Spleen (tissue), 11 donors: ENCODE measurements around the gene GNG4. TPM values are rescaled to one million over a fixed set of nuclear protein-coding genes. Genes with fewer than 3 reads are reported as not detected.

ENCODE experiments used
- DNase-seq: peaks from one replicate; pipeline ENCODE4 v3.0.0-alpha.2; 2020
- H3K27ac ChIP-seq, 8 donors: fragments of 200-600 bp; sonication (generic) in 7 of 8; 1 replicate in 4 of 8; 2 replicates in 4 of 8; pipeline versions ENCODE4 v1.5.0 to v1.8.0; 2016 to 2021; ENCODE audit warnings: inconsistent platforms in 4 of 8, mild to moderate bottlenecking in 4 of 8, moderate library complexity in 1 of 8
- H3K27me3 ChIP-seq, 7 donors: fragments of 200-600 bp; sonication (generic) in 6 of 7; replicated peaks in 1 of 7; 1 replicate in 4 of 7; 2 replicates in 3 of 7; pipeline versions ENCODE4 v1.5.0 to v1.8.0; 2016 to 2021; ENCODE audit warnings: inconsistent platforms in 3 of 7, mild to moderate bottlenecking in 1 of 7
- H3K36me3 ChIP-seq, 6 donors: fragments of 200-600 bp; sonication (generic) in 5 of 6; 1 replicate in 4 of 6; 2 replicates in 2 of 6; pipeline versions ENCODE4 v1.5.0 to v1.8.0; 2016 to 2021; ENCODE audit warnings: inconsistent platforms in 2 of 6
- H3K4me1 ChIP-seq, 6 donors: fragments of 200-600 bp; sonication (generic) in 5 of 6; 1 replicate in 3 of 6; 2 replicates in 3 of 6; pipeline versions ENCODE4 v1.5.0 to v1.8.0; 2016 to 2021; ENCODE audit warnings: inconsistent platforms in 3 of 6
- H3K4me3 ChIP-seq, 8 donors: fragments of 200-600 bp; sonication (generic) in 7 of 8; 1 replicate in 4 of 8; 2 replicates in 4 of 8; pipeline versions ENCODE4 v1.5.0 to v1.8.0; 2016 to 2021; ENCODE audit warnings: inconsistent platforms in 4 of 8, mild to moderate bottlenecking in 4 of 8, moderate library complexity in 2 of 8
- H3K9me3 ChIP-seq, 8 donors: fragments of 200-600 bp; sonication (generic) in 7 of 8; 1 replicate in 4 of 8; 2 replicates in 4 of 8; pipeline versions ENCODE4 v1.5.0 to v1.8.0; 2016 to 2021; ENCODE audit warnings: inconsistent platforms in 4 of 8
- CTCF ChIP-seq, 11 experiments: fragments of 200-600 bp in 7 of 11; fragments of 450-650 bp in 4 of 11; sonication (generic) in 4 of 11; IDR thresholded peaks in 8 of 11; conservative IDR thresholded peaks in 3 of 11; 1 replicate in 7 of 11; 2 replicates in 4 of 11; pipeline versions ENCODE4 v1.4.0 to v1.8.0; 2016 to 2021; ENCODE audit warnings: antibody characterized with exemption in 11 of 11, inconsistent platforms in 4 of 11, mild to moderate bottlenecking in 1 of 11
- POLR2A ChIP-seq, 3 donors: fragments of 450-650 bp; IDR thresholded peaks; one replicate each; pipeline ENCODE4 v1.5.1; 2017; ENCODE audit warnings: antibody characterized with exemption in 3 of 3, mild to moderate bottlenecking in 1 of 3
- POLR2AphosphoS5 ChIP-seq, 3 donors: sonication (generic); formaldehyde crosslinking; IDR thresholded peaks; one replicate each; pipeline ENCODE4 v1.5.1; 2017; ENCODE audit warnings: antibody characterized with exemption in 3 of 3
- WGBS, 5 donors: extraction: QIAGEN DNeasy Blood & Tissue Kit in 3 of 5; methylation state at CpG; one replicate each; pipeline versions ENCODE4 v1.1.5 to v1.1.7; 2013 to 2018; 5-methylcytosine and 5-hydroxymethylcytosine counted together
- intact Hi-C: fragments of 100-400 bp; cut with DNase I; formaldehyde crosslinking; loops from one replicate; pipeline ENCODE4 v1.15.0; 2023; ENCODE audit warnings: low total_unique reads
- polyA plus RNA-seq, 3 donors: library from polyadenylated mRNA; stranded (reverse); fragments of 200-250 nt; gene quantifications; one replicate each; pipeline ENCODE4 v1.2.1, GENCODE V29; 2013
- total RNA-seq, 7 donors: library from RNA; depleted of rRNA in 3 of 7; stranded (reverse); fragments of >200 nt in 3 of 7; fragmentation: NEBNext Ultra II Directional in 4 of 7; extraction: Animal tissue kit (Norgen Biotek cat#: 25700) in 4 of 7; gene quantifications; one replicate each; pipeline versions ENCODE4 v1.1.0 to v1.2.1, GENCODE V29; 2016 to 2021
- donor health status: healthy with polysubstance abuse.
- donor health status: DM: no; HTN: no; CAD: no; lungs with moderate emphysema.
- donor health status: DM: no; HTN: no; CAD: no.
- donor health status: Bipolar disorder and iron deficiency.
- donor health status: healthy.
- donor health status: DM: no; HTN: no; CAD: no.
- donor health status: DM: yes; HTN: yes; CAD: no.

Gene GNG4
- total and polyA plus RNA-seq, 10 donors: 0.13 to 0.65 (median 0.18) TPM; not detected in 6

- H3K9me3 ChIP-seq: no peaks in the 10 kb centered on the region
- H3K4me3 ChIP-seq: no peak overlapping the region
- WGBS, 5 donors: 74 to 95% (median 85%) methylated on average over 5 to 10 of the region's 10 CpGs
- H3K36me3 ChIP-seq: no peaks in the 10 kb centered on the region
- intact Hi-C loops: no loop called here
- TF ChIP-seq POLR2A (IDR thresholded peaks at IDR 0.05) (no peak), POLR2AphosphoS5 (IDR thresholded peaks at IDR 0.05) (no peak)
- H3K27ac ChIP-seq: no peak overlapping the region
- DNase-seq: peak; percentile 55
- peaks cover 0 to 24% (median 0%) of the 10 kb centered on the region in 7 donors for H3K27me3 ChIP-seq
- H3K4me1 ChIP-seq: peaks cover 0 to 22% (median 15%) of the 10 kb centered on the region in 6 donors
Measured at GRCh38 chr1:235637756-235638534, 11.6 kb downstream of the GNG4 start.

GRCh38 chr1:235635938-235636662, 13.5 kb downstream of the GNG4 start:
- H3K36me3 ChIP-seq: no peaks in the 10 kb centered on the region
- peaks cover 0 to 8% (median 0%) of the 10 kb centered on the region in 7 donors for H3K27me3 ChIP-seq
- DNase-seq: peak; percentile 52
- intact Hi-C loops: no loop called here
- WGBS, 5 donors: 59 to 74% (median 64%) methylated on average over 11 to 12 of the region's 12 CpGs
- peaks cover 0 to 13% (median 0%) of the 10 kb centered on the region in 6 donors for H3K4me1 ChIP-seq
- H3K27ac ChIP-seq: no peak overlapping the region
- H3K9me3 ChIP-seq: no peaks in the 10 kb centered on the region
- TF ChIP-seq POLR2A (IDR thresholded peaks at IDR 0.05): no peak
- no peak for TF ChIP-seq CTCF (IDR thresholded peaks at IDR 0.05 in 8 of 11, conservative IDR thresholded peaks at IDR 0.05 in 3 of 11)
- no peak for TF ChIP-seq POLR2AphosphoS5 (IDR thresholded peaks at IDR 0.05)
- H3K4me3 ChIP-seq: no peak overlapping the region

- H3K27me3 ChIP-seq: peaks cover 0 to 8% (median 0%) of the 10 kb centered on the region in 7 donors
- H3K4me3 ChIP-seq: peak overlapping the region in 4 of 8 donors; percentile 2 to 43 (median 16)
- peaks cover 0 to 13% (median 0%) of the 10 kb centered on the region in 6 donors for H3K4me1 ChIP-seq
- peak; percentile 29 for DNase-seq
- no peaks in the 10 kb centered on the region for H3K9me3 ChIP-seq
- no peak overlapping the region for H3K27ac ChIP-seq
- no peaks in the 10 kb centered on the region for H3K36me3 ChIP-seq
- no peak for TF ChIP-seq CTCF (IDR thresholded peaks at IDR 0.05 in 8 of 11, conservative IDR thresholded peaks at IDR 0.05 in 3 of 11)
- TF ChIP-seq POLR2A (IDR thresholded peaks at IDR 0.05): no peak
- TF ChIP-seq POLR2AphosphoS5 (IDR thresholded peaks at IDR 0.05): no peak
- WGBS, 5 donors: 18 to 31% (median 25%) methylated on average over 14 of the region's 14 CpGs
- intact Hi-C loops: no loop called here
Measured at GRCh38 chr1:235632506-235633401, 16.8 kb downstream of the GNG4 start.

GRCh38 chr1:235631816-235632215, 17.8 kb downstream of the GNG4 start:
- intact Hi-C loops: no loop called here
- 88 to 91% (median 90%) methylated on average over 7 of the region's 7 CpGs for whole genome bisulfite sequencing, 5 donors
- no peak overlapping the region for H3K27ac ChIP-seq
- H3K27me3 ChIP-seq: peaks cover 0 to 8% (median 0%) of the 10 kb centered on the region in 7 donors
- H3K9me3 ChIP-seq: no peaks in the 10 kb centered on the region
- H3K4me1 ChIP-seq: peaks cover 0 to 13% (median 0%) of the 10 kb centered on the region in 6 donors
- no peaks in the 10 kb centered on the region for H3K36me3 ChIP-seq
- TF ChIP-seq POLR2AphosphoS5 (IDR thresholded peaks at IDR 0.05): no peak
- no peak for TF ChIP-seq CTCF (IDR thresholded peaks at IDR 0.05 in 8 of 11, conservative IDR thresholded peaks at IDR 0.05 in 3 of 11)
- no peak for TF ChIP-seq POLR2A (IDR thresholded peaks at IDR 0.05)
- H3K4me3 ChIP-seq: no peak overlapping the region
- DNase-seq: peak; percentile 19
